Measurements from ENCODE around the gene NOBOX.
"Not testable (repeated sequence)": the region's sequence is repeated elsewhere in the genome, so short reads cannot be mapped to it uniquely, and the experiment has no call there.

DNA sequence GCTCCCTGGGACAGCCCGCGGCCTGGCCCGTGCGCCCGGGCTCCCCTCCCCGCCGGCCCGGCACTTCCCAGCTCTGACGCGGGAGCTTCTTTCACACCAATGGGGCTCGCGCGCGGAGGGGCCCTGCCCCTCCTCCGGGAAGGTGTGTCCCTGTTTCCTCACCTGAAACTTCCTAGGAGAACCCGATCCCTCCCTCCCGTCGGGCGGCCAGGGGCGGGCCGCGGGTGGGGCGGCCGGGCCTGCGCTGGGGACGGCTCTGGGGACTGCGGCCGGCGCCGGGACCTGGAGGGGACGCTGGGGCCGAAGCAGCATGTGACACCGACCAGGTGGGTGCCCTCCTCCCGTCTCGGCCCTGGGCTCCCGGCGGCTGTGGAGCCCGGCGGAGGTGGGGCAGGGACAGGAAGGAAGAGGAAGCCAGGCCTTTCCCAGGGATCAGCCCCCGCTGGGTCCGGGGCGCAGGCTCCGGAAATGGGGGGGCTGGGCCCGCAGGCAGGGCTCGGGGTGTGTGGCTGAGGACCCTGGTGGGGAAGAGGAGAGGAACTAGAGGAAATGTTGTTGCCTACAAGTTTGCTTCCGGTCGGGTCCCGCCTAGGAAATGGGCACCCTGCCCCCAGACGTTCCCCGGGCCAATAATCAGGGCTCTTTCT, 48.2 kb downstream of the NOBOX start, which contains the start of gene ARHGEF5:
- not testable (repeated sequence) for TF ChIP-seq CTCF (IDR thresholded peaks at IDR 0.05; ENCODE audit: low read depth, low read length, missing input control); RXRA (IDR thresholded peaks at IDR 0.05); SP1 (IDR thresholded peaks at IDR 0.05); RAD21 (IDR thresholded peaks at IDR 0.05); JUND (IDR thresholded peaks at IDR 0.05); YY1 (IDR thresholded peaks at IDR 0.05); GABPA (IDR thresholded peaks at IDR 0.05 in 1 of 2, conservative IDR thresholded peaks at IDR 0.05 in 1 of 2); MAX (IDR thresholded peaks at IDR 0.05); EGR1 (IDR thresholded peaks at IDR 0.05; ENCODE audit: low read depth in 2 of 2); NR2F2 (IDR thresholded peaks at IDR 0.05)
- TF ChIP-seq, protein P1, sequence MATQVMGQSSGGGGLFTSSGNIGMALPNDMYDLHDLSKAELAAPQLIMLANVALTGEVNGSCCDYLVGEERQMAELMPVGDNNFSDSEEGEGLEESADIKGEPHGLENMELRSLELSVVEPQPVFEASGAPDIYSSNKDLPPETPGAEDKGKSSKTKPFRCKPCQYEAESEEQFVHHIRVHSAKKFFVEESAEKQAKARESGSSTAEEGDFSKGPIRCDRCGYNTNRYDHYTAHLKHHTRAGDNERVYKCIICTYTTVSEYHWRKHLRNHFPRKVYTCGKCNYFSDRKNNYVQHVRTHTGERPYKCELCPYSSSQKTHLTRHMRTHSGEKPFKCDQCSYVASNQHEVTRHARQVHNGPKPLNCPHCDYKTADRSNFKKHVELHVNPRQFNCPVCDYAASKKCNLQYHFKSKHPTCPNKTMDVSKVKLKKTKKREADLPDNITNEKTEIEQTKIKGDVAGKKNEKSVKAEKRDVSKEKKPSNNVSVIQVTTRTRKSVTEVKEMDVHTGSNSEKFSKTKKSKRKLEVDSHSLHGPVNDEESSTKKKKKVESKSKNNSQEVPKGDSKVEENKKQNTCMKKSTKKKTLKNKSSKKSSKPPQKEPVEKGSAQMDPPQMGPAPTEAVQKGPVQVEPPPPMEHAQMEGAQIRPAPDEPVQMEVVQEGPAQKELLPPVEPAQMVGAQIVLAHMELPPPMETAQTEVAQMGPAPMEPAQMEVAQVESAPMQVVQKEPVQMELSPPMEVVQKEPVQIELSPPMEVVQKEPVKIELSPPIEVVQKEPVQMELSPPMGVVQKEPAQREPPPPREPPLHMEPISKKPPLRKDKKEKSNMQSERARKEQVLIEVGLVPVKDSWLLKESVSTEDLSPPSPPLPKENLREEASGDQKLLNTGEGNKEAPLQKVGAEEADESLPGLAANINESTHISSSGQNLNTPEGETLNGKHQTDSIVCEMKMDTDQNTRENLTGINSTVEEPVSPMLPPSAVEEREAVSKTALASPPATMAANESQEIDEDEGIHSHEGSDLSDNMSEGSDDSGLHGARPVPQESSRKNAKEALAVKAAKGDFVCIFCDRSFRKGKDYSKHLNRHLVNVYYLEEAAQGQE (IDR thresholded peaks at IDR 0.05), result not testable (repeated sequence)
